Type B pancreatic cell (in vitro differentiated cells): Measurements from ENCODE around the gene BMP6. TPM values are rescaled to one million over a fixed set of nuclear protein-coding genes. Genes with fewer than 3 reads are reported as not detected.
"Not testable (repeated sequence)": the region's sequence is repeated elsewhere in the genome, so short reads cannot be mapped to it uniquely, and the experiment has no call there.

ENCODE experiments used
- DNase-seq: peaks from one replicate; pipeline ENCODE4 v3.0.0; 2021; ENCODE audit warnings: mixed read lengths; ENCODE audit not compliant: unreplicated experiment; ENCODE audit errors: extremely low spot score
- H3K27ac Mint-ChIP-seq: 2 replicates; pipeline ENCODE4 v1.8.0; 2021; ENCODE audit warnings: mild to moderate bottlenecking, mixed read lengths
- H3K27me3 Mint-ChIP-seq: 2 replicates; pipeline ENCODE4 v1.8.0; 2021; ENCODE audit warnings: mixed read lengths
- H3K36me3 Mint-ChIP-seq: 2 replicates; pipeline ENCODE4 v1.8.0; 2021; ENCODE audit warnings: mixed read lengths
- H3K4me1 Mint-ChIP-seq: one replicate; pipeline ENCODE4 v1.8.0; 2021; ENCODE audit warnings: mixed read lengths; ENCODE audit not compliant: unreplicated experiment
- H3K4me3 Mint-ChIP-seq: 2 replicates; pipeline ENCODE4 v1.8.0; 2021; ENCODE audit warnings: mild to moderate bottlenecking, mixed read lengths
- H3K9me3 Mint-ChIP-seq: 2 replicates; pipeline ENCODE4 v1.8.0; 2021; ENCODE audit warnings: mixed read lengths
- total RNA-seq: library from RNA; stranded (reverse); gene quantifications from 2 replicates; pipeline ENCODE4 v1.2.1, GENCODE V29; 2021; ENCODE audit warnings: low replicate concordance
- TF ChIP-seq, protein P1 (sequence below): fragments of 200-600 bp; sonication (generic); conservative IDR thresholded peaks from 2 replicates; pipeline ENCODE4 v1.5.0; 2021; ENCODE audit warnings: antibody characterized with exemption, mild to moderate bottlenecking

Gene BMP6
- total RNA-seq, 1 donor from 2014 or later = 1.8 TPM

GRCh38 chr6:7812623-7813022 lies 86.7 kb downstream of the BMP6 start:
- no peak overlapping the region for H3K4me3 Mint-ChIP-seq

GRCh38 chr6:7813193-7813592 lies 87.3 kb downstream of the BMP6 start:
- Mint-ChIP-seq H3K4me3 (no peak overlapping the region), H3K9me3 (no peaks in the 10 kb centered on the region), H3K27ac (no peak overlapping the region), H3K27me3 (no peaks in the 10 kb centered on the region), H3K36me3 (no peaks in the 10 kb centered on the region), H3K4me1 (peaks cover 10% of the 10 kb centered on the region)
- DNase-seq = no peak
- TF ChIP-seq, protein P1, sequence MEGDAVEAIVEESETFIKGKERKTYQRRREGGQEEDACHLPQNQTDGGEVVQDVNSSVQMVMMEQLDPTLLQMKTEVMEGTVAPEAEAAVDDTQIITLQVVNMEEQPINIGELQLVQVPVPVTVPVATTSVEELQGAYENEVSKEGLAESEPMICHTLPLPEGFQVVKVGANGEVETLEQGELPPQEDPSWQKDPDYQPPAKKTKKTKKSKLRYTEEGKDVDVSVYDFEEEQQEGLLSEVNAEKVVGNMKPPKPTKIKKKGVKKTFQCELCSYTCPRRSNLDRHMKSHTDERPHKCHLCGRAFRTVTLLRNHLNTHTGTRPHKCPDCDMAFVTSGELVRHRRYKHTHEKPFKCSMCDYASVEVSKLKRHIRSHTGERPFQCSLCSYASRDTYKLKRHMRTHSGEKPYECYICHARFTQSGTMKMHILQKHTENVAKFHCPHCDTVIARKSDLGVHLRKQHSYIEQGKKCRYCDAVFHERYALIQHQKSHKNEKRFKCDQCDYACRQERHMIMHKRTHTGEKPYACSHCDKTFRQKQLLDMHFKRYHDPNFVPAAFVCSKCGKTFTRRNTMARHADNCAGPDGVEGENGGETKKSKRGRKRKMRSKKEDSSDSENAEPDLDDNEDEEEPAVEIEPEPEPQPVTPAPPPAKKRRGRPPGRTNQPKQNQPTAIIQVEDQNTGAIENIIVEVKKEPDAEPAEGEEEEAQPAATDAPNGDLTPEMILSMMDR = no peak

More at GRCh38 chr6:7812623-7813022, 86.7 kb downstream of the BMP6 start:
- no peak overlapping the region for H3K27ac Mint-ChIP-seq
- H3K36me3 Mint-ChIP-seq = no peaks in the 10 kb centered on the region
- H3K27me3 Mint-ChIP-seq = no peaks in the 10 kb centered on the region
- peaks cover 10% of the 10 kb centered on the region for H3K4me1 Mint-ChIP-seq
- no peak for DNase-seq
- TF ChIP-seq, protein P1 = no peak
- no peaks in the 10 kb centered on the region for H3K9me3 Mint-ChIP-seq

DNA sequence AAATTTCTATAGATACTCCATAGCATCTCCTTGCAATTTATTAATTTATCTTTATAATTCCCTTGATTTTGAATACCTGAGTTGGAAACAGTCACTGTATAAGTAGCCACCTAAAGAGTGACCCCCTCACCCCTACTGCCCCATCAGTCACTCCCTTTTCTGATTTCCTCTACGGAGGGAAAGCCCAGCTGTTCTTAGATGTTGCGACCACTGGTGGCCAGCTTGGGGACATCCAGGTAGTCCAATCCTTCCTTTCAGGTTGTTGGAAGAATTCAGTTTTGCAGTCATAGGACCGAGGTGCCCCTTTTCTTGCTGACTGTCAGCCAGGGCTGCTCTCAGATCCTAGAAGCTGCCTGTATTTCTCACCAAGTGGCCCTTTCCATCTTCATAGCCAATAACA lies 87.8 kb downstream of the BMP6 start:
- no peaks in the 10 kb centered on the region for H3K36me3 Mint-ChIP-seq
- DNase-seq = no peak
- no peak overlapping the region for H3K4me3 Mint-ChIP-seq
- no peak overlapping the region for H3K27ac Mint-ChIP-seq
- H3K27me3 Mint-ChIP-seq = peaks cover 3% of the 10 kb centered on the region
- H3K9me3 Mint-ChIP-seq = no peaks in the 10 kb centered on the region
- H3K4me1 Mint-ChIP-seq = peaks cover 10% of the 10 kb centered on the region
- TF ChIP-seq, protein P1 = peak; percentile 41

- peaks cover 4% of the 10 kb centered on the region for H3K27me3 Mint-ChIP-seq
- TF ChIP-seq, protein P1 = no peak
- no peaks in the 10 kb centered on the region for H3K36me3 Mint-ChIP-seq
- no peak for DNase-seq
- no peak overlapping the region for H3K4me3 Mint-ChIP-seq
- no peak overlapping the region for H3K27ac Mint-ChIP-seq
- H3K4me1 Mint-ChIP-seq = peaks cover 10% of the 10 kb centered on the region
- no peaks in the 10 kb centered on the region for H3K9me3 Mint-ChIP-seq
These were observed 89.8 kb downstream of the BMP6 start for GRCh38 chr6:7815716-7816115.

DNA sequence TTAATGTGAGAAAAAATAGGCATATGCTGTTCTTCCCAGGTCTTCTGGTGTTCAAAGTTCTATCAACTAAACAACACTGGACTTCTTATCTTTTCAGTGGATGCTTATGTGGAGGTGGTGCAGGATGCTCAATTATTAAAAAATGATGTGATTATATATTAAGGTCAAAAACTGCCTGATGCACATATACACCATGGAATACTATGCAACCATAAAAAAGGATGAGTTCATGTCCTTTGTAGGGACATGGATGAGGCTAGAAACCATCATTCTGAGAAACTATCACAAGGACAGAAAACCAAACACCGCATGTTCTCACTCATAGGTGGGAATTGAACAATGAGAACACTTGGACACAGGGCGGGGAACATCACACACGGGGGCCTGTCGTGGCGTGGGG lies 91.3 kb downstream of the BMP6 start:
- not testable (repeated sequence) for DNase-seq, H3K9me3 Mint-ChIP-seq, H3K27ac Mint-ChIP-seq, H3K36me3 Mint-ChIP-seq, H3K27me3 Mint-ChIP-seq, H3K4me3 Mint-ChIP-seq, H3K4me1 Mint-ChIP-seq

DNA sequence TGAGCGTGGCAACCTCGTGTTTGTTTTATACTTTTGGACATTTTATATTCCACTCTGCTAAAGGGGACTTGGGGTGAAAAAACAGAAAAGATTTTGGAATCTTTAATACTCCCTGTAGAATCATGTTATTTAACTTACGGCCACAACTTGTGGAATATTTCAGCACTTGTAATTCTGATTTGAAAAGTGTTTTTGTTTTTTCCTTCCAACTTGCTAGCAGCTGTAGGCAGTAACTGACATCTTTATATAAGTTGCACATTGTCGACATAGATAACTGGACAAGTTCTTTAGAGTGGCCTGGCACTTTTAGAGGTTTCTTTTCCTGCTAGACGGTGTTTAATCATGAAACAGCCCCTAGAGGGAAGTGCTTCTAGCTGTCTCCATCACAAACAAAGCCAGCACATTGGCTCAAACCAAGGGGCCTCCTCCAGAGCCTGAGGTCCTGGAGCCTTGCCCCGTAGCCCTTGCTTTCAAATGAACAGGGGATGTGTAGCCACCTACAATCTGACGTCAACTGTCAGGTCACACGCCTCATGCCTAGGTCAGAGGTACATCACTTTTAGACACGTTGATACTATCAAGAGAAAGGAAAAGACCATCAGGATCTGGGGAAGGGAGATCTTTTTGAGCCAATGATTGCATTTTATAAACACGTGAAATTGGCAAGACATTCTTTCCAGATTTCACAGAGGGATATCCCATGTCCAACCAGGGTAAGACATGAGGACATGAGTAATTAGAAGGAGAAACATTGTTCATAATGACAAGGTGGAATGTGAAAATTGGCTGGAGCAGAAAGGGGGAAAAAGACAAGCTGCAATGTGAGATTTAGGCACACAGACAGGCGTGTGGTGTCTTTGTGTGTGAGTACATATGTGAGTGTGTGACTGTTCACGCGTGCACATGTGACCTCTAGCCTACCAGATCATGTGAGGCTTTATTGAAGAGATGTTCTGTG lies 92.6 kb downstream of the BMP6 start:
- DNase-seq = no peak
- Mint-ChIP-seq H3K9me3 (no peaks in the 10 kb centered on the region), H3K27me3 (peaks cover 4% of the 10 kb centered on the region), H3K36me3 (no peaks in the 10 kb centered on the region), H3K4me1 (peaks cover 10% of the 10 kb centered on the region), H3K4me3 (no peak overlapping the region), H3K27ac (no peak overlapping the region)
- TF ChIP-seq, protein P1 = no peak
